Activated CD8-positive, alpha-beta T cell treated with anti-CD3 and anti-CD28 coated beads for 36 hours (primary cell): Measurements from ENCODE around the gene NDST4. TPM values are rescaled to one million over a fixed set of nuclear protein-coding genes. Genes with fewer than 3 reads are reported as not detected.

Experiments
- ATAC-seq: fragments of 200-7000 bp; cut with Tn5 transposase; one replicate; pipeline ENCODE4 v1.10.0; 2021; ENCODE audit warnings: mild to moderate bottlenecking, moderate library complexity
- CTCF ChIA-PET: fragments of 350-600 bp; sonication (Branson Sonifier 250); formaldehyde crosslinking; loops from one replicate; lab custom pipeline; 2021; ENCODE audit warnings: antibody characterized with exemption; lab: Charles Lee
- POLR2A ChIA-PET: fragments of 350-600 bp; sonication (Branson Sonifier 250); formaldehyde crosslinking; loops from one replicate; lab custom pipeline; 2021; ENCODE audit warnings: antibody characterized with exemption; lab: Charles Lee
- DNase-seq: peaks from one replicate; pipeline ENCODE4 v3.0.0-alpha.2; 2020
- H3K27ac Mint-ChIP-seq: one replicate; pipeline ENCODE4 v1.8.0; 2021; ENCODE audit warnings: mild to moderate bottlenecking, mixed read lengths
- H3K27me3 Mint-ChIP-seq: one replicate; pipeline ENCODE4 v1.8.0; 2021; ENCODE audit warnings: mixed read lengths
- H3K36me3 Mint-ChIP-seq: one replicate; pipeline ENCODE4 v1.8.0; 2021; ENCODE audit warnings: low read depth, mixed read lengths
- H3K4me1 Mint-ChIP-seq: one replicate; pipeline ENCODE4 v1.8.0; 2021; ENCODE audit warnings: low read depth, mixed read lengths
- H3K4me3 Mint-ChIP-seq: one replicate; pipeline ENCODE4 v1.8.0; 2021; ENCODE audit warnings: mild to moderate bottlenecking, moderate library complexity, mixed read lengths
- H3K9me3 Mint-ChIP-seq: one replicate; pipeline ENCODE4 v1.8.0; 2021; ENCODE audit warnings: mixed read lengths
- intact Hi-C: fragments of 100-400 bp; cut with micrococcal nuclease; formaldehyde crosslinking; loops from one replicate; pipeline ENCODE4 v1.10.0; 2022
- total RNA-seq, 2 experiments: library from RNA; stranded (reverse); gene quantifications; one replicate each; pipeline ENCODE4 v1.2.3, GENCODE V29; 2021
- TF ChIP-seq, protein P1 (sequence below): fragments of 200-600 bp; IDR thresholded peaks from one replicate; pipeline ENCODE4 v1.8.0; 2022; ENCODE audit warnings: antibody characterized with exemption, mild to moderate bottlenecking

Gene NDST4
- total RNA-seq, 2 experiments from 2014 or later: not detected

DNA sequence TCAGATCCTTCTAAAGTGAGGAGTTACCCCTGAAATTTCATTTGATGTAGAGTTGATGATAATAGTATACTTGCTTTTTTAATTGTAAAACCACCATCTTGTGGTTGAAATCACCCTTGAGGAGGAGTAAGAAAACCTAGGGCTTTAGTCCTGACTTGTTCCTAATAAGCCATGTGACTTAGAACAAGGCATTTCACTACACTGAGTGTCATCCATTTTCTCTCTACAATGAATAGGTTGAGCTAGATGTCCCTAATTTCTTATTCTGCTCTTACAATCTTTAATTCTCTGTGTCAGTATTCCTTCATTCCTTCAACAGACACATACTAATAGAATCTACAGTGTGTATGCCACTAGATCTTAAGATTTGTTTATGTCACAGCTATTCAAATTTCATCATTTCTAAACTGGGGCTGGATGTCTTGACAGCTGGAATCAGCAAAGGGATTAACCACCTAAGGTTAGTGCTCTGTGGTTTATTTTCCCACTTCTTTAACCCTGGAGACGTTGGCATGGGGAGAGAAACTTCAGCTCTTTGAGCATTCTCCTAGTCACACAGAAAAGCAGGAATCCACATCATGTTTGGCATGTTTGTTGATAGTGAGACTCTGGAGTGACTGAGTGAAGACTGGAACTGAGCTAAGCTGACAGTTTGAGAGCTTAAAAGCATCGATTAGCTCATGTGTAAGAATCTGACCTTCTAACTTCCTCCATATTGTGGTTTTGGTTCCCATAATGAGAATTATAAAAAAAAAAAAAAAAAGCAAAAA lies 246.3 kb downstream of the NDST4 start:
- ChIA-PET CTCF (no interaction called here), POLR2A (no interaction called here)
- Mint-ChIP-seq H3K27me3 (no peaks in the 10 kb centered on the region), H3K36me3 (no peaks in the 10 kb centered on the region), H3K4me3 (no peak overlapping the region), H3K4me1 (no peaks in the 10 kb centered on the region), H3K9me3 (no peaks in the 10 kb centered on the region), H3K27ac (no peak overlapping the region)
- intact Hi-C loops: no loop called here
- no peak for DNase-seq
- TF ChIP-seq, protein P1, sequence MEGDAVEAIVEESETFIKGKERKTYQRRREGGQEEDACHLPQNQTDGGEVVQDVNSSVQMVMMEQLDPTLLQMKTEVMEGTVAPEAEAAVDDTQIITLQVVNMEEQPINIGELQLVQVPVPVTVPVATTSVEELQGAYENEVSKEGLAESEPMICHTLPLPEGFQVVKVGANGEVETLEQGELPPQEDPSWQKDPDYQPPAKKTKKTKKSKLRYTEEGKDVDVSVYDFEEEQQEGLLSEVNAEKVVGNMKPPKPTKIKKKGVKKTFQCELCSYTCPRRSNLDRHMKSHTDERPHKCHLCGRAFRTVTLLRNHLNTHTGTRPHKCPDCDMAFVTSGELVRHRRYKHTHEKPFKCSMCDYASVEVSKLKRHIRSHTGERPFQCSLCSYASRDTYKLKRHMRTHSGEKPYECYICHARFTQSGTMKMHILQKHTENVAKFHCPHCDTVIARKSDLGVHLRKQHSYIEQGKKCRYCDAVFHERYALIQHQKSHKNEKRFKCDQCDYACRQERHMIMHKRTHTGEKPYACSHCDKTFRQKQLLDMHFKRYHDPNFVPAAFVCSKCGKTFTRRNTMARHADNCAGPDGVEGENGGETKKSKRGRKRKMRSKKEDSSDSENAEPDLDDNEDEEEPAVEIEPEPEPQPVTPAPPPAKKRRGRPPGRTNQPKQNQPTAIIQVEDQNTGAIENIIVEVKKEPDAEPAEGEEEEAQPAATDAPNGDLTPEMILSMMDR: no peak
- ATAC-seq: no peak

DNA sequence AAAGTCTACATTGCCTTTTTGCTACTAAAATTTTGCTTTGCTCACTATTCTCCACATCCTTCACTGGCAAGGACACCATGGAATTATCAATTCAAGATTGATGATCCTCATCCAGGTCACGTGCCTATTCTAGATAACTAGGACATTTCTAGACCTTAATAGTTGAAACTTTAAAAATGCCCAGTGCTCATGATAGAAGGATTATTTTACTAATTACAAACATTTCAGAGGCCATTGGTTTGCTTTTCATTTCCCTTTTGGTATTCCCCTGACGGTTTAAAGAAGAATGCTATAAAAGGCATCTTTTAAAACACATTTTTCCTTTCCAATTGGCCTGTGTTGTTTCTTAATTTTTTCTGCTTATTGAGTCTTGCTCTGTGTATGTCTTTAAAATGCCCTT lies 249.4 kb downstream of the NDST4 start:
- CTCF ChIA-PET: no interaction called here
- POLR2A ChIA-PET: no interaction called here
- DNase-seq: no peak
- Mint-ChIP-seq H3K27me3 (no peaks in the 10 kb centered on the region), H3K36me3 (no peaks in the 10 kb centered on the region), H3K27ac (no peak overlapping the region), H3K4me1 (no peaks in the 10 kb centered on the region), H3K9me3 (no peaks in the 10 kb centered on the region), H3K4me3 (no peak overlapping the region)
- intact Hi-C loops: no loop called here
- TF ChIP-seq, protein P1: no peak
- no peak for ATAC-seq

DNA sequence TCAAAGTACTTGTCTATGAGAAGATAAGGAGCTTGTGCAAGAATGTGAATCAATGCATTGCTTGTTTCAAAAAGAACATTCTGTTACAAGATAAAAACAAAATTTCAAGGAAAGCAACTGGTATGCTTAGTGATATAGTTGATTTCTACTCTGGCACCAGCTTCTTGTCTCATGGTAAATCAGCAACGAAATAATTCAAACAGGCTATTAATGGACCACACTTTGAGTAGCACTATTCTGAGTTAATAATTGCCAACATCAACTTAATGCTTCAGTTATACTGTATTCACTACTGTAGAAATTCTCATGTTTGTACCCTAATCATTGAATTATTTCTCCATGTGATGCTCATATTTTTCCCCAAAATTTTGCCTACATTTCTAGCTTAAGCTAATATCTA lies 252.6 kb downstream of the NDST4 start:
- intact Hi-C loops: no loop called here
- POLR2A ChIA-PET: no interaction called here
- no peak overlapping the region for H3K27ac Mint-ChIP-seq

DNA sequence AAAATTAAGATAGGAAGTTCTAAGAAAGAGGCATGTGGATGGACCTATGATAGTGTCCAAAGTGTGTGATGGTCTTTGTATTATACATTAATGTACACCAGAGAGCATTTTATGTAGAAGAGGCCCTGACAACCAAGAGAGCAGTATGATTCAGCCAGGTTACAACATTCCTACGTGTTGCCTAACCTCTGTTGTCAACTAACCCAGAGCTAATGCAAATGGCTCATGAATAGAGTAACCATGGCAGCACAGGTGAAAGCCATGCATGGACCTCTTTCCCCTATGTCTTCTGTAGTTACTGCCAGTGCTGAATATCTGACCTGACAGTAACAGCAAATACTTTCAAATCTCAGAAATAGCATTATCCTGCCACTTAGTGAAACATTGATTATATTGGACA lies 255.6 kb downstream of the NDST4 start:
- H3K36me3 Mint-ChIP-seq: no peaks in the 10 kb centered on the region
- ATAC-seq (no peak), DNase-seq (no peak)
- no peak overlapping the region for H3K27ac Mint-ChIP-seq
- CTCF ChIA-PET: no interaction called here
- POLR2A ChIA-PET: no interaction called here
- no peak overlapping the region for H3K4me3 Mint-ChIP-seq
- no peaks in the 10 kb centered on the region for H3K27me3 Mint-ChIP-seq
- H3K4me1 Mint-ChIP-seq: no peaks in the 10 kb centered on the region
- TF ChIP-seq, protein P1: no peak
- no peaks in the 10 kb centered on the region for H3K9me3 Mint-ChIP-seq
- intact Hi-C loops: no loop called here

More for the DNA sequence above, 252.6 kb downstream of the NDST4 start:
- ATAC-seq (no peak), DNase-seq (no peak)
- Mint-ChIP-seq H3K9me3 (no peaks in the 10 kb centered on the region), H3K27me3 (no peaks in the 10 kb centered on the region), H3K36me3 (no peaks in the 10 kb centered on the region), H3K4me1 (no peaks in the 10 kb centered on the region), H3K4me3 (no peak overlapping the region)
- TF ChIP-seq, protein P1: no peak
- CTCF ChIA-PET: interaction anchor here (0.9 to 1.2 kb wide), 2 partner anchors 19 to 52 kb away, joined by 3 to 4 read pairs; no protein-coding TSS in a partner anchor

DNA sequence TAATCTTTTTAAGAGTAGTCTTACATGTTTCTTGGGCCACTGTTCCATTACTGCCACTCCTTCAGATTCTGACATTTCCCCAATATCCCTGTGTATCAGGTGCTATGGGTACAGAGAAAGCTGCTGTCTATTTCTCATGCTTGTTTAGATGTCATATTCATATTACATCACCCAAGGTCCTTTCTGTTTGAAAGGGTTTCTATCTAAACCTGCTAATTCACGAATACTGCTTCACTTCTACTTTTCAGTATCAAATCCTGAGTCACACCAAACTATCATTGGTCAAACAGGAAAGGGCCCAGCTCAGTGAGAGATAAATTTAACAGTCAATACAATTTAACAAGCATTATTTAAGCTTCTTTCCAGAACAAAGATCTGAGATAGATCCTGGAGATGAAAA lies 273.4 kb downstream of the NDST4 start:
- ATAC-seq (no peak), DNase-seq (no peak)
- Mint-ChIP-seq H3K27me3 (no peaks in the 10 kb centered on the region), H3K4me1 (no peaks in the 10 kb centered on the region), H3K36me3 (no peaks in the 10 kb centered on the region), H3K27ac (no peak overlapping the region), H3K4me3 (no peak overlapping the region), H3K9me3 (no peaks in the 10 kb centered on the region)
- intact Hi-C loops: no loop called here
- CTCF ChIA-PET: no interaction called here
- TF ChIP-seq, protein P1: no peak
- POLR2A ChIA-PET: no interaction called here
